HepG2 (cell line): Measurements from ENCODE around the gene MRPL43. TPM values are rescaled to one million over a fixed set of nuclear protein-coding genes. Genes with fewer than 3 reads are reported as not detected.

ENCODE experiments used
- ARHGAP35 ChIP-seq: sonication (generic); formaldehyde crosslinking; IDR thresholded peaks from 2 replicates; pipeline ENCODE4 v1.9.0; 2022; ENCODE audit warnings: mild to moderate bottlenecking, inconsistent platforms, moderate library complexity, missing genetic modification reagents, borderline replicate concordance
- FOXM1 ChIP-seq: sonication (generic); formaldehyde crosslinking; IDR thresholded peaks from 2 replicates; pipeline ENCODE4 v1.5.0; 2020; ENCODE audit warnings: missing genetic modification reagents
- NR2F6 ChIP-seq, 2 experiments: IDR thresholded peaks; 2 replicates each; pipeline ENCODE4 v1.6.1; 2016; ENCODE audit warnings: antibody characterized with exemption in 1 of 2, mild to moderate bottlenecking in 1 of 2
- SKI ChIP-seq: fragments of 450-650 bp; IDR thresholded peaks from one replicate; pipeline ENCODE4 v1.6.1; 2018; ENCODE audit warnings: mild to moderate bottlenecking; ENCODE audit not compliant: partially characterized antibody
- ZNF251 ChIP-seq: sonication (generic); formaldehyde crosslinking; IDR thresholded peaks from 2 replicates; pipeline ENCODE4 v1.9.0; 2021; ENCODE audit warnings: mild to moderate bottlenecking, missing genetic modification reagents
- ZNF605 ChIP-seq: sonication (generic); formaldehyde crosslinking; IDR thresholded peaks from 2 replicates; pipeline ENCODE4 v1.8.0; 2022; ENCODE audit warnings: mild to moderate bottlenecking, missing genetic modification reagents
- ZNF776 ChIP-seq: sonication (generic); formaldehyde crosslinking; IDR thresholded peaks from 2 replicates; pipeline ENCODE4 v1.4.0; 2020; ENCODE audit warnings: mild to moderate bottlenecking, missing genetic modification reagents
- polyA plus RNA-seq, 8 experiments: library from polyadenylated mRNA; depleted of rRNA in 3 of 8; stranded (reverse) in 7 of 8; unstranded in 1 of 8; fragments of >200 nt; fragmentation: Illumina TruSeq in 4 of 8; extraction: Trizol in 4 of 8; gene quantifications; 2 replicates each; pipeline versions ENCODE4 v1.2.1 to v1.2.3, GENCODE V29; 2011 to 2016; ENCODE audit warnings: low read depth in 4 of 8, missing spikeins in 1 of 8, mixed read lengths in 1 of 8; ENCODE audit not compliant: insufficient read depth in 1 of 8
- total RNA-seq, 5 experiments: library from RNA; depleted of rRNA; stranded (reverse); fragments of >200 nt; fragmentation: Illumina TruSeq; extraction: Trizol; gene quantifications; 2 replicates each; pipeline ENCODE4 v1.2.3, GENCODE V29; 2016; ENCODE audit warnings: low read depth in 1 of 5
- TF ChIP-seq, protein P1 (sequence below), 2 experiments: fragments of 450-650 bp in 1 of 2; sonication (generic) in 1 of 2; formaldehyde crosslinking in 1 of 2; IDR thresholded peaks; 2 replicates each; pipeline versions ENCODE4 v1.6.1 to v1.8.0; 2016 to 2022; ENCODE audit warnings: antibody characterized with exemption in 1 of 2, mild to moderate bottlenecking in 1 of 2, missing genetic modification reagents in 1 of 2
- TF ChIP-seq, protein P2 (sequence below), 2 experiments: IDR thresholded peaks; 2 replicates each; pipeline ENCODE4 v1.6.1; 2011 to 2012; ENCODE audit warnings: low read length in 2 of 2, borderline replicate concordance in 1 of 2, low read depth in 1 of 2, mild to moderate bottlenecking in 1 of 2, moderate library complexity in 1 of 2
- TF ChIP-seq, protein P3 (sequence below): sonication (generic); formaldehyde crosslinking; IDR thresholded peaks from 2 replicates; pipeline ENCODE4 v1.5.0; 2020; ENCODE audit warnings: mild to moderate bottlenecking, missing genetic modification reagents, borderline replicate concordance

Gene MRPL43
- total and polyA plus RNA-seq, 2 of the 13 experiments (the other 11 are each of a cell fraction or from before 2014, with no cell fraction given) = 71.0 to 73.7 TPM

DNA sequence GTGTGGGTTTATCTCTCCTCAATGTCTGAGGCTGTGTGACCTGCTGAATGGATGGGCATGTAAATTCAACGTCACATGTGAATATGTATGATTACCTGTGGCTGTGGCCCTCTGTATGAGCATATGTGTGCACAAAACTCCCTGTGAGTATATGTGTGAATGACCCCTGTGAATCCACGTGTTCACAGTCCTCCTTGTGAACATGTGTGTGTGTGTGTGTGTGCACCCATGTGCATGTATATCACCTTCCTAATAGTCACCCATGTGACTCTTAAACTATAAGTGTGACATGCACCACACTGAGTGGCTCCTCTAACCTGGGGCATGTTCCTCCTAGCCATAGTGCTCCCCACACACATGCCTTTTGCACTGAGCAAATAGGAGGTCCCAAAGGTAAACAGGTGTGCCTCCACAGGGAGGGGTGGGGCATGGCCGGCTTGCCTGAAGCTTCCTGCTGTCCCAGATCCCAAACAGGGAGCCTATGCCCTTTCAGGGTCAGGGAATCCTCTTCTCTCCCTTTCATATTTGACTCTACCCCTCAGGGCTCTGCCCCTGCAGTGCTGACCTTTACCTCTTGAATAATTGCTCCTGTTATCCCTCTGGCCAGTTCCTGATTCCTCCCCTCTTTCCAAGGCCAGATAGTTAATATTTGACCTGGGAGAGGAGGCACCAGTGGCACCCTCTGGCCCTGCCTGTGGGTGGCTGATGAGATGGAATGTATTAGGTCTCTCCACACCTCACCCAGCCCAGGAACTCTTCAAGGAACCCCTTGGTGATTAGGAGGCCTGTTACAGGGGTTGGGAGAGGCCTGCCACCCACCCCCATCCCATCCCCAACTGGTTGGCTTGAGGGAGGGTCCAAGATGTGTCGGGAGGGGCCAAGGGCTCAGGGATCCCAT, 16.1 kb downstream of the MRPL43 start (continued):
- TF ChIP-seq, protein P1, sequence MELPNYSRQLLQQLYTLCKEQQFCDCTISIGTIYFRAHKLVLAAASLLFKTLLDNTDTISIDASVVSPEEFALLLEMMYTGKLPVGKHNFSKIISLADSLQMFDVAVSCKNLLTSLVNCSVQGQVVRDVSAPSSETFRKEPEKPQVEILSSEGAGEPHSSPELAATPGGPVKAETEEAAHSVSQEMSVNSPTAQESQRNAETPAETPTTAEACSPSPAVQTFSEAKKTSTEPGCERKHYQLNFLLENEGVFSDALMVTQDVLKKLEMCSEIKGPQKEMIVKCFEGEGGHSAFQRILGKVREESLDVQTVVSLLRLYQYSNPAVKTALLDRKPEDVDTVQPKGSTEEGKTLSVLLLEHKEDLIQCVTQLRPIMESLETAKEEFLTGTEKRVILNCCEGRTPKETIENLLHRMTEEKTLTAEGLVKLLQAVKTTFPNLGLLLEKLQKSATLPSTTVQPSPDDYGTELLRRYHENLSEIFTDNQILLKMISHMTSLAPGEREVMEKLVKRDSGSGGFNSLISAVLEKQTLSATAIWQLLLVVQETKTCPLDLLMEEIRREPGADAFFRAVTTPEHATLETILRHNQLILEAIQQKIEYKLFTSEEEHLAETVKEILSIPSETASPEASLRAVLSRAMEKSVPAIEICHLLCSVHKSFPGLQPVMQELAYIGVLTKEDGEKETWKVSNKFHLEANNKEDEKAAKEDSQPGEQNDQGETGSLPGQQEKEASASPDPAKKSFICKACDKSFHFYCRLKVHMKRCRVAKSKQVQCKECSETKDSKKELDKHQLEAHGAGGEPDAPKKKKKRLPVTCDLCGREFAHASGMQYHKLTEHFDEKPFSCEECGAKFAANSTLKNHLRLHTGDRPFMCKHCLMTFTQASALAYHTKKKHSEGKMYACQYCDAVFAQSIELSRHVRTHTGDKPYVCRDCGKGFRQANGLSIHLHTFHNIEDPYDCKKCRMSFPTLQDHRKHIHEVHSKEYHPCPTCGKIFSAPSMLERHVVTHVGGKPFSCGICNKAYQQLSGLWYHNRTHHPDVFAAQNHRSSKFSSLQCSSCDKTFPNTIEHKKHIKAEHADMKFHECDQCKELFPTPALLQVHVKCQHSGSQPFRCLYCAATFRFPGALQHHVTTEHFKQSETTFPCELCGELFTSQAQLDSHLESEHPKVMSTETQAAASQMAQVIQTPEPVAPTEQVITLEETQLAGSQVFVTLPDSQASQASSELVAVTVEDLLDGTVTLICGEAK (IDR thresholded peaks at IDR 0.05) = no peak
- TF ChIP-seq, protein P1 (CRISPR knock-in tag; IDR thresholded peaks at IDR 0.05) = no peak; the same call in 1 of the 2 replicates
- TF ChIP-seq FOXM1 (CRISPR knock-in tag) = no peak
- TF ChIP-seq SKI = no peak
- TF ChIP-seq ARHGAP35 (CRISPR knock-in tag) = no peak; the same call in 1 of the 2 replicates
- TF ChIP-seq, protein P2, sequence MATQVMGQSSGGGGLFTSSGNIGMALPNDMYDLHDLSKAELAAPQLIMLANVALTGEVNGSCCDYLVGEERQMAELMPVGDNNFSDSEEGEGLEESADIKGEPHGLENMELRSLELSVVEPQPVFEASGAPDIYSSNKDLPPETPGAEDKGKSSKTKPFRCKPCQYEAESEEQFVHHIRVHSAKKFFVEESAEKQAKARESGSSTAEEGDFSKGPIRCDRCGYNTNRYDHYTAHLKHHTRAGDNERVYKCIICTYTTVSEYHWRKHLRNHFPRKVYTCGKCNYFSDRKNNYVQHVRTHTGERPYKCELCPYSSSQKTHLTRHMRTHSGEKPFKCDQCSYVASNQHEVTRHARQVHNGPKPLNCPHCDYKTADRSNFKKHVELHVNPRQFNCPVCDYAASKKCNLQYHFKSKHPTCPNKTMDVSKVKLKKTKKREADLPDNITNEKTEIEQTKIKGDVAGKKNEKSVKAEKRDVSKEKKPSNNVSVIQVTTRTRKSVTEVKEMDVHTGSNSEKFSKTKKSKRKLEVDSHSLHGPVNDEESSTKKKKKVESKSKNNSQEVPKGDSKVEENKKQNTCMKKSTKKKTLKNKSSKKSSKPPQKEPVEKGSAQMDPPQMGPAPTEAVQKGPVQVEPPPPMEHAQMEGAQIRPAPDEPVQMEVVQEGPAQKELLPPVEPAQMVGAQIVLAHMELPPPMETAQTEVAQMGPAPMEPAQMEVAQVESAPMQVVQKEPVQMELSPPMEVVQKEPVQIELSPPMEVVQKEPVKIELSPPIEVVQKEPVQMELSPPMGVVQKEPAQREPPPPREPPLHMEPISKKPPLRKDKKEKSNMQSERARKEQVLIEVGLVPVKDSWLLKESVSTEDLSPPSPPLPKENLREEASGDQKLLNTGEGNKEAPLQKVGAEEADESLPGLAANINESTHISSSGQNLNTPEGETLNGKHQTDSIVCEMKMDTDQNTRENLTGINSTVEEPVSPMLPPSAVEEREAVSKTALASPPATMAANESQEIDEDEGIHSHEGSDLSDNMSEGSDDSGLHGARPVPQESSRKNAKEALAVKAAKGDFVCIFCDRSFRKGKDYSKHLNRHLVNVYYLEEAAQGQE (IDR thresholded peaks at IDR 0.05; ENCODE audit: borderline replicate concordance in 1 of 2, low read depth in 1 of 2, low read length in 2 of 2) = peak in 1 of 2 experiments; percentile 63; a peak in 1 of 4 replicates
- TF ChIP-seq ZNF605 (CRISPR knock-in tag) = peak; percentile 75
- no peak for TF ChIP-seq ZNF251 (CRISPR knock-in tag)
- TF ChIP-seq, protein P3, sequence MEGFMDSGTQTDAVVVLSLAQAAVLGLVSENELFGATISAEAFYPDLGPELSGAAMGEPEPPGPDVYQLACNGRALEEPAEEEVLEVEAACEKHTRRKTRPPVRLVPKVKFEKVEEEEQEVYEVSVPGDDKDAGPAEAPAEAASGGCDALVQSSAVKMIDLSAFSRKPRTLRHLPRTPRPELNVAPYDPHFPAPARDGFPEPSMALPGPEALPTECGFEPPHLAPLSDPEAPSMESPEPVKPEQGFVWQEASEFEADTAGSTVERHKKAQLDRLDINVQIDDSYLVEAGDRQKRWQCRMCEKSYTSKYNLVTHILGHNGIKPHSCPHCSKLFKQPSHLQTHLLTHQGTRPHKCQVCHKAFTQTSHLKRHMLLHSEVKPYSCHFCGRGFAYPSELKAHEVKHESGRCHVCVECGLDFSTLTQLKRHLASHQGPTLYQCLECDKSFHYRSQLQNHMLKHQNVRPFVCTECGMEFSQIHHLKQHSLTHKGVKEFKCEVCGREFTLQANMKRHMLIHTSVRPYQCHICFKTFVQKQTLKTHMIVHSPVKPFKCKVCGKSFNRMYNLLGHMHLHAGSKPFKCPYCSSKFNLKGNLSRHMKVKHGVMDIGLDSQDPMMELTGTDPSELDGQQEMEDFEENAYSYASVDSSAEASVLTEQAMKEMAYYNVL (CRISPR knock-in tag) = peak; percentile 95; the same call in 1 of the 2 replicates
- TF ChIP-seq ZNF776 (CRISPR knock-in tag) = no peak
- peak; percentile 99 for TF ChIP-seq NR2F6 (IDR thresholded peaks at IDR 0.05)
- TF ChIP-seq NR2F6 (CRISPR knock-in tag; IDR thresholded peaks at IDR 0.05) = peak; percentile 98
